ENCODE measurements around the gene SNAI3. TPM values are rescaled to one million over a fixed set of nuclear protein-coding genes. Genes with fewer than 3 reads are reported as not detected.

SNAI3 gene
- total and polyA plus RNA-seq, 11 donors = 0.76 to 9.5 (median 1.7) TPM

- DNase-seq = no peak
- H3K4me3 ChIP-seq = no peak overlapping the region
- peaks cover 0 to 25% (median 14%) of the 10 kb centered on the region in 12 donors for H3K4me1 ChIP-seq
- H3K27me3 ChIP-seq = no peaks in the 10 kb centered on the region
- H3K27ac ChIP-seq = no peak overlapping the region
- H3K9me3 ChIP-seq = no peaks in the 10 kb centered on the region
- WGBS, 4 donors = 83 to 92% (median 90%) methylated on average over 8 to 28 of the region's 28 CpGs
- no peak for TF ChIP-seq CTCF (IDR thresholded peaks at IDR 0.05)
- TF ChIP-seq POLR2A (IDR thresholded peaks at IDR 0.05) = no peak
- intact Hi-C loops (cut with DNase I) = loop anchor here in 2 of 10 donors (5.0 kb wide), 2 partner anchors 48 to 57 kb away; no protein-coding TSS in a partner anchor
- H3K36me3 ChIP-seq = peaks cover 0 to 46% (median 11%) of the 10 kb centered on the region in 9 donors
- no peak for ATAC-seq
Measured at GRCh38 chr16:88654363-88655052, 31.8 kb downstream of the SNAI3 start.

GRCh38 chr16:88653596-88654362 lies 32.5 kb downstream of the SNAI3 start:
- ATAC-seq (no peak), DNase-seq (no peak)
- Histone ChIP-seq H3K9me3 (no peaks in the 10 kb centered on the region), H3K27ac (no peak overlapping the region), H3K4me1 (peaks cover 0 to 28% (median 14%) of the 10 kb centered on the region in 12 donors), H3K36me3 (peaks cover 0 to 47% (median 11%) of the 10 kb centered on the region in 9 donors), H3K27me3 (no peaks in the 10 kb centered on the region), H3K4me3 (no peak overlapping the region)
- no peak for TF ChIP-seq POLR2A (IDR thresholded peaks at IDR 0.05)
- TF ChIP-seq CTCF (IDR thresholded peaks at IDR 0.05) = no peak
- intact Hi-C loops (cut with DNase I) = loop anchor here in 2 of 10 donors (5.0 kb wide), 2 partner anchors 49 to 56 kb away; no protein-coding TSS in a partner anchor
- 84 to 92% (median 89%) methylated on average over 25 to 32 of the region's 32 CpGs for WGBS, 4 donors

- peaks cover 0 to 48% (median 11%) of the 10 kb centered on the region in 9 donors for H3K36me3 ChIP-seq
- 88 to 90% (median 89%) methylated on average over 13 of the region's 13 CpGs for WGBS, 4 donors
Measured at GRCh38 chr16:88653101-88653500, 33.2 kb downstream of the SNAI3 start.

More at GRCh38 chr16:88653101-88653500, 33.2 kb downstream of the SNAI3 start:
- DNase-seq = no peak
- Histone ChIP-seq H3K27me3 (no peaks in the 10 kb centered on the region), H3K4me1 (peaks cover 0 to 34% (median 14%) of the 10 kb centered on the region in 12 donors), H3K9me3 (no peaks in the 10 kb centered on the region), H3K27ac (no peak overlapping the region), H3K4me3 (no peak overlapping the region)
- intact Hi-C loops (cut with DNase I) = loop anchor here in 2 of 10 donors (5.0 kb wide), 2 partner anchors 49 to 56 kb away; no protein-coding TSS in a partner anchor
- no peak for ATAC-seq
- TF ChIP-seq CTCF (IDR thresholded peaks at IDR 0.05) (no peak), POLR2A (IDR thresholded peaks at IDR 0.05) (no peak)

All from heart left ventricle (tissue), 16 donors.